Measurements from ENCODE around the gene SLC9A8.
"Not testable (repeated sequence)": the region's sequence is repeated elsewhere in the genome, so short reads cannot be mapped to it uniquely, and the experiment has no call there.

SLC9A8 gene

GRCh38 chr20:49812507-49813304 is at the start of gene SLC9A8:
TSS of gene SLC9A8 (plus strand) at chr20:49812828. CDS start at chr20:49812923, 95 bp downstream.
- peak; percentile 92 for DNase-seq (ENCODE audit: low read depth, low spot score)

- DNase-seq (ENCODE audit: low read depth, low spot score): peak; percentile 81
Observed at GRCh38 chr20:49762940-49763766, 49.5 kb upstream of the SLC9A8 start.

- DNase-seq (ENCODE audit: low read depth, low spot score): no peak
Observed at GRCh38 chr20:49765413-49765736, 47.3 kb upstream of the SLC9A8 start.

GRCh38 chr20:49765846-49766541 is 46.6 kb upstream of the SLC9A8 start:
- no peak for DNase-seq (ENCODE audit: low read depth, low spot score)

- DNase-seq (ENCODE audit: low read depth, low spot score): no peak
Observed at GRCh38 chr20:49766979-49767521, 45.6 kb upstream of the SLC9A8 start.

GRCh38 chr20:49768204-49769047 is 44.2 kb upstream of the SLC9A8 start:
- peak; percentile 74 for DNase-seq (ENCODE audit: low read depth, low spot score)

- DNase-seq (ENCODE audit: low read depth, low spot score): no peak
Observed at GRCh38 chr20:49769048-49769581, 43.5 kb upstream of the SLC9A8 start.

GRCh38 chr20:49770634-49771033 is 42.0 kb upstream of the SLC9A8 start:
- DNase-seq (ENCODE audit: low read depth, low spot score): no peak

- not testable (repeated sequence) for DNase-seq (ENCODE audit: low read depth, low spot score)
Observed at GRCh38 chr20:49774213-49774612, 38.4 kb upstream of the SLC9A8 start.

GRCh38 chr20:49775229-49775693 is 37.4 kb upstream of the SLC9A8 start:
- peak; percentile 43 for DNase-seq (ENCODE audit: low read depth, low spot score)

- no peak for DNase-seq (ENCODE audit: low read depth, low spot score)
Observed at GRCh38 chr20:49779972-49780371, 32.7 kb upstream of the SLC9A8 start.

GRCh38 chr20:49781676-49782075 is 31.0 kb upstream of the SLC9A8 start:
- no peak for DNase-seq (ENCODE audit: low read depth, low spot score)

- not testable (repeated sequence) for DNase-seq (ENCODE audit: low read depth, low spot score)
Observed at GRCh38 chr20:49782439-49782838, 30.2 kb upstream of the SLC9A8 start.

- DNase-seq (ENCODE audit: low read depth, low spot score): not testable (repeated sequence)
Observed at GRCh38 chr20:49783021-49783995, 29.3 kb upstream of the SLC9A8 start.

- no peak for DNase-seq (ENCODE audit: low read depth, low spot score)
Observed at GRCh38 chr20:49784291-49784690, 28.3 kb upstream of the SLC9A8 start.

- no peak for DNase-seq (ENCODE audit: low read depth, low spot score)
Observed at GRCh38 chr20:49785149-49785851, 27.3 kb upstream of the SLC9A8 start.

GRCh38 chr20:49785852-49786175 is 26.8 kb upstream of the SLC9A8 start:
- no peak for DNase-seq (ENCODE audit: low read depth, low spot score)

- no peak for DNase-seq (ENCODE audit: low read depth, low spot score)
Observed at GRCh38 chr20:49786196-49786595, 26.4 kb upstream of the SLC9A8 start.
